ENCODE data around the gene ABHD2. TPM values are rescaled to one million over a fixed set of nuclear protein-coding genes. Genes with fewer than 3 reads are reported as not detected.

ABHD2 gene
- total RNA-seq, 6 experiments from 2014 or later, result 43.1 to 63.5 (median 51.8) TPM

DNA sequence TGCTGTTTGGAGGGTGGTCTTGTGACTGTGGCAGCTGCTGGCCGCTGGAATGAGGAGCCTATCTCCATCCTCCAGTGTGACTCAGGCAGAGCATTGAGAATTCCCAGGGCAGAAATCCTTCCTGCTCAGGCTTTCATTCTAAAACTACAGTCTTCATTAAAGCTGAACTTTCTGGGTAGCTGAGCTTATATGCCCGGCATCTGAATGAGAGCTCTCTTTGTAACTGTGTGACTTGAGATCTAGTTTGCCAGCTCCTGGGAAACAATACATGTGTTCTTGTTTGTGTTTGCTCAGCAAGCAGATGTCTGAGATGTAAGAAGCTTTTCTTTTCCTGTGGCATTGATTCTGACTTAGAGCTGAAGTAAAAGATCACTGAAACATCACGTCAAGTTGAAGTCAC, 110.7 kb downstream of the ABHD2 start:
- Mint-ChIP-seq H3K9me3 (no peaks in the 10 kb centered on the region), H3K27ac (no peak overlapping the region), H3K4me3 (no peak overlapping the region), H3K27me3 (ENCODE audit: insufficient read depth) (no peaks in the 10 kb centered on the region), H3K36me3 (ENCODE audit: low read depth) (peaks cover 9% of the 10 kb centered on the region), H3K4me1 (ENCODE audit: low read depth) (peaks cover 33% of the 10 kb centered on the region)
- no peak for DNase-seq
- TF ChIP-seq, protein P1, sequence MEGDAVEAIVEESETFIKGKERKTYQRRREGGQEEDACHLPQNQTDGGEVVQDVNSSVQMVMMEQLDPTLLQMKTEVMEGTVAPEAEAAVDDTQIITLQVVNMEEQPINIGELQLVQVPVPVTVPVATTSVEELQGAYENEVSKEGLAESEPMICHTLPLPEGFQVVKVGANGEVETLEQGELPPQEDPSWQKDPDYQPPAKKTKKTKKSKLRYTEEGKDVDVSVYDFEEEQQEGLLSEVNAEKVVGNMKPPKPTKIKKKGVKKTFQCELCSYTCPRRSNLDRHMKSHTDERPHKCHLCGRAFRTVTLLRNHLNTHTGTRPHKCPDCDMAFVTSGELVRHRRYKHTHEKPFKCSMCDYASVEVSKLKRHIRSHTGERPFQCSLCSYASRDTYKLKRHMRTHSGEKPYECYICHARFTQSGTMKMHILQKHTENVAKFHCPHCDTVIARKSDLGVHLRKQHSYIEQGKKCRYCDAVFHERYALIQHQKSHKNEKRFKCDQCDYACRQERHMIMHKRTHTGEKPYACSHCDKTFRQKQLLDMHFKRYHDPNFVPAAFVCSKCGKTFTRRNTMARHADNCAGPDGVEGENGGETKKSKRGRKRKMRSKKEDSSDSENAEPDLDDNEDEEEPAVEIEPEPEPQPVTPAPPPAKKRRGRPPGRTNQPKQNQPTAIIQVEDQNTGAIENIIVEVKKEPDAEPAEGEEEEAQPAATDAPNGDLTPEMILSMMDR (IDR thresholded peaks at IDR 0.05), result no peak

- Mint-ChIP-seq H3K27ac (no peak overlapping the region), H3K9me3 (no peaks in the 10 kb centered on the region), H3K4me3 (no peak overlapping the region), H3K36me3 (ENCODE audit: low read depth) (peaks cover 9% of the 10 kb centered on the region), H3K4me1 (ENCODE audit: low read depth) (peaks cover 37% of the 10 kb centered on the region), H3K27me3 (ENCODE audit: insufficient read depth) (no peaks in the 10 kb centered on the region)
- TF ChIP-seq, protein P1 (IDR thresholded peaks at IDR 0.05), result no peak
- DNase-seq, result no peak
Measured at GRCh38 chr15:89199746-89200145, 111.5 kb downstream of the ABHD2 start.

- Mint-ChIP-seq H3K27ac (no peak overlapping the region), H3K4me1 (ENCODE audit: low read depth) (peaks cover 35% of the 10 kb centered on the region)
Measured at GRCh38 chr15:89200182-89200581, 111.9 kb downstream of the ABHD2 start.

GRCh38 chr15:89201465-89202005, 113.3 kb downstream of the ABHD2 start:
- no peak overlapping the region for H3K4me3 Mint-ChIP-seq
- no peak overlapping the region for H3K27ac Mint-ChIP-seq
- 0 out of 2 replicates have a peak, but pooled peaks cover 5% of the 10 kb centered on the region for H3K36me3 Mint-ChIP-seq (ENCODE audit: low read depth)
- DNase-seq, result no peak
- TF ChIP-seq, protein P1 (IDR thresholded peaks at IDR 0.05), result no peak
- peaks cover 21% of the 10 kb centered on the region for H3K4me1 Mint-ChIP-seq (ENCODE audit: low read depth)
- no peaks in the 10 kb centered on the region for H3K9me3 Mint-ChIP-seq
- peaks cover 2% of the 10 kb centered on the region; the same call in 1 of the 2 replicates for H3K27me3 Mint-ChIP-seq (ENCODE audit: insufficient read depth)

More at GRCh38 chr15:89200182-89200581, 111.9 kb downstream of the ABHD2 start:
- H3K27me3 Mint-ChIP-seq (ENCODE audit: insufficient read depth), result no peaks in the 10 kb centered on the region
- H3K36me3 Mint-ChIP-seq (ENCODE audit: low read depth), result peaks cover 9% of the 10 kb centered on the region
- H3K9me3 Mint-ChIP-seq, result no peaks in the 10 kb centered on the region
- H3K4me3 Mint-ChIP-seq, result no peak overlapping the region
- TF ChIP-seq, protein P1 (IDR thresholded peaks at IDR 0.05), result no peak
- no peak for DNase-seq

DNA sequence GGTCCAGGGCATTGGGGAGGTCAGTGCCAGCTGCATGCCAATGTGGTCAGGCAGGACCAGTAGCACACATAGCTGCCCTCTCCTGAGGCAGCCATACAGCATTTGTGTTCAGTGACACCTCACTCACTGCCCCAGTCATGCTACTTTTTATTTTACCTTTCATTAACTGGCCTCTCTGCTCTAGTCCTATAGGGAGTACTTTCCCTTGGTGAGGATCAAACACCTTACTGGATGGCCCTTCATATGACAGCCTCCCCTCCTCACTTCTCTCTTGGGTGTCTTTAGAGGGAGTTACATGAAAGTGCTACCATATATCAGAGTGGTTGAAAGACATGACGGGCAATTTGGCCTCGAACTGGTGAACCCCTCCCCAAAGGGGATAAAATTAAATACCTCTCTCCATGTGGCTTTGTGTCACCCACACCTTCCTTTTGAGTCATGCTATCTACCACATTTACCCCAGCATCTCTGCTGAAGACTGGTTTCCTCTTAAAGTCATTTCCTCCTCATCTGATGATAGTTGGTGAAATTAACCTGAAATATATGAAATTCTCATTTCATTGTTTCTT, 115.5 kb downstream of the ABHD2 start:
- no peak overlapping the region for H3K4me3 Mint-ChIP-seq
- H3K36me3 Mint-ChIP-seq (ENCODE audit: low read depth), result no peaks in the 10 kb centered on the region
- no peaks in the 10 kb centered on the region for H3K9me3 Mint-ChIP-seq
- TF ChIP-seq, protein P1 (IDR thresholded peaks at IDR 0.05), result no peak
- peaks cover 28% of the 10 kb centered on the region for H3K4me1 Mint-ChIP-seq (ENCODE audit: low read depth)
- H3K27me3 Mint-ChIP-seq (ENCODE audit: insufficient read depth), result peaks cover 2% of the 10 kb centered on the region
- H3K27ac Mint-ChIP-seq, result no peak overlapping the region
- no peak for DNase-seq

Measured in HFFc6 (cell line).